GM04504 (cell line): Measurements from ENCODE around the gene HLCS.

ENCODE experiments used
- DNase-seq: peaks from one replicate; pipeline ENCODE4 v3.0.0-alpha.2; 2012; ENCODE audit warnings: low read depth

Gene HLCS

GRCh38 chr21:36703626-36704280 is 262.7 kb downstream of the HLCS start:
- no peak for DNase-seq

GRCh38 chr21:36703123-36703522 is 263.3 kb downstream of the HLCS start:
- DNase-seq: no peak

- no peak for DNase-seq
Measured at GRCh38 chr21:36702622-36702968, 263.9 kb downstream of the HLCS start.

GRCh38 chr21:36701756-36702621 is 264.5 kb downstream of the HLCS start:
- no peak for DNase-seq

GRCh38 chr21:36700971-36701755 is 265.3 kb downstream of the HLCS start:
- DNase-seq: no peak
